WTC11 (cell line): ENCODE results near the gene ALAS1.

Source experiments
- JUN ChIP-seq: sonication (generic); formaldehyde crosslinking; IDR thresholded peaks from 2 replicates; pipeline ENCODE4 v1.8.0; 2023; ENCODE audit warnings: mild to moderate bottlenecking, missing genetic modification reagents
- MYBL2 ChIP-seq: sonication (generic); formaldehyde crosslinking; IDR thresholded peaks from 2 replicates; pipeline ENCODE4 v1.8.1; 2023; ENCODE audit warnings: mild to moderate bottlenecking, moderate library complexity, missing genetic modification reagents
- NFYB ChIP-seq: sonication (generic); formaldehyde crosslinking; conservative IDR thresholded peaks from 2 replicates; pipeline ENCODE4 v1.8.0; 2022; ENCODE audit warnings: low read depth, missing genetic modification reagents
- RORB ChIP-seq: fragments of 250-450 bp; sonication (Bioruptor Pico); IDR thresholded peaks from 2 replicates; pipeline ENCODE4 v1.9.0; 2021; ENCODE audit warnings: mild to moderate bottlenecking
- SMAD3 ChIP-seq: sonication (generic); formaldehyde crosslinking; IDR thresholded peaks from 2 replicates; pipeline ENCODE4 v1.8.0; 2022; ENCODE audit warnings: missing genetic modification reagents, mild to moderate bottlenecking, borderline replicate concordance
- TEAD4 ChIP-seq: sonication (generic); formaldehyde crosslinking; IDR thresholded peaks from 2 replicates; pipeline ENCODE4 v1.8.0; 2022; ENCODE audit warnings: mild to moderate bottlenecking, missing genetic modification reagents
- ZNF423 ChIP-seq: fragments of 250-450 bp; sonication (Bioruptor Pico); IDR thresholded peaks from 2 replicates; pipeline ENCODE4 v2.1.2; 2022; ENCODE audit warnings: mild to moderate bottlenecking, moderate library complexity
- TF ChIP-seq, protein P1 (sequence below): fragments of 200-600 bp; IDR thresholded peaks from 2 replicates; pipeline ENCODE4 v1.8.0; 2022; ENCODE audit warnings: antibody characterized with exemption
- TF ChIP-seq, protein P2 (sequence below): sonication (generic); formaldehyde crosslinking; IDR thresholded peaks from 2 replicates; pipeline ENCODE4 v1.8.1; 2023; ENCODE audit warnings: mild to moderate bottlenecking, missing genetic modification reagents, moderate library complexity

DNA sequence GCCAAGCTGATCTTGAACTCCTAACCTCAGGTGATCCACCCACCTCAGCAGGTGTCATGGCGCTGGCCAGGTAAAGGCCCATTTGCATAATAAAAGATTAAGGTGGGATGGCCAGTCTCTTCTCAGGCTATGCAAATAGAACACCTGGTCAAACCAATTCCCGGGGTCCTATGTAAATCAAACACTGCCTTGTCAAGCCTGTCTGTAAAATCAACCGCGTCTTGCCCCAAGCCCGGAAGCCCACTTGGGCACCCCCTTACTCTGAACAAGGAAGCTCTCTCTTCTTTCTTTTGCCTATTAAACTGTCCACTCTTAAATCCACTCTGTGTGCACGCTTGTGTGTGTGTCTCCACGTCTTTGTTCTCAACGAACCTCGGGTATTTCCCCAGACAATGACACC lies 30.7 kb upstream of the ALAS1 start:
- TF ChIP-seq, protein P1, sequence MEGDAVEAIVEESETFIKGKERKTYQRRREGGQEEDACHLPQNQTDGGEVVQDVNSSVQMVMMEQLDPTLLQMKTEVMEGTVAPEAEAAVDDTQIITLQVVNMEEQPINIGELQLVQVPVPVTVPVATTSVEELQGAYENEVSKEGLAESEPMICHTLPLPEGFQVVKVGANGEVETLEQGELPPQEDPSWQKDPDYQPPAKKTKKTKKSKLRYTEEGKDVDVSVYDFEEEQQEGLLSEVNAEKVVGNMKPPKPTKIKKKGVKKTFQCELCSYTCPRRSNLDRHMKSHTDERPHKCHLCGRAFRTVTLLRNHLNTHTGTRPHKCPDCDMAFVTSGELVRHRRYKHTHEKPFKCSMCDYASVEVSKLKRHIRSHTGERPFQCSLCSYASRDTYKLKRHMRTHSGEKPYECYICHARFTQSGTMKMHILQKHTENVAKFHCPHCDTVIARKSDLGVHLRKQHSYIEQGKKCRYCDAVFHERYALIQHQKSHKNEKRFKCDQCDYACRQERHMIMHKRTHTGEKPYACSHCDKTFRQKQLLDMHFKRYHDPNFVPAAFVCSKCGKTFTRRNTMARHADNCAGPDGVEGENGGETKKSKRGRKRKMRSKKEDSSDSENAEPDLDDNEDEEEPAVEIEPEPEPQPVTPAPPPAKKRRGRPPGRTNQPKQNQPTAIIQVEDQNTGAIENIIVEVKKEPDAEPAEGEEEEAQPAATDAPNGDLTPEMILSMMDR = no peak
- TF ChIP-seq SMAD3 = no peak
- no peak for TF ChIP-seq RORB (CRISPR knock-in tag)
- no peak for TF ChIP-seq NFYB
- TF ChIP-seq, protein P2, sequence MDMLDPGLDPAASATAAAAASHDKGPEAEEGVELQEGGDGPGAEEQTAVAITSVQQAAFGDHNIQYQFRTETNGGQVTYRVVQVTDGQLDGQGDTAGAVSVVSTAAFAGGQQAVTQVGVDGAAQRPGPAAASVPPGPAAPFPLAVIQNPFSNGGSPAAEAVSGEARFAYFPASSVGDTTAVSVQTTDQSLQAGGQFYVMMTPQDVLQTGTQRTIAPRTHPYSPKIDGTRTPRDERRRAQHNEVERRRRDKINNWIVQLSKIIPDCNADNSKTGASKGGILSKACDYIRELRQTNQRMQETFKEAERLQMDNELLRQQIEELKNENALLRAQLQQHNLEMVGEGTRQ (CRISPR knock-in tag) = no peak
- no peak; the same call in 1 of the 2 replicates for TF ChIP-seq ZNF423
- no peak for TF ChIP-seq MYBL2 (CRISPR knock-in tag)
- TF ChIP-seq JUN (CRISPR knock-in tag) = no peak
- no peak for TF ChIP-seq TEAD4 (CRISPR knock-in tag)
